Endothelial cell of umbilical vein (primary cell): Measurements from ENCODE around the gene DVL3. TPM values are rescaled to one million over a fixed set of nuclear protein-coding genes. Genes with fewer than 3 reads are reported as not detected.

Experiments
- BruUV-seq: library from RNA; stranded (reverse); fragments of 400-500 nt; replicated peaks from 2 replicates; lab custom pipeline; 2021; lab: Mats Ljungman, UMichigan
- CTCF ChIA-PET: fragments of 300-600, 350-600 bp; sonication (Branson Sonifier 250); formaldehyde crosslinking; loops from one replicate; lab custom pipeline; 2021; ENCODE audit warnings: antibody characterized with exemption, inconsistent platforms; lab: Charles Lee
- POLR2A ChIA-PET: fragments of 300-600, 350-600 bp; sonication (Branson Sonifier 250); formaldehyde crosslinking; loops from one replicate; lab custom pipeline; 2021; ENCODE audit warnings: antibody characterized with exemption, inconsistent platforms; lab: Charles Lee
- DNase-seq: peaks from one replicate; pipeline ENCODE4 v3.0.0-alpha.2; 2011; ENCODE audit warnings: low read depth, low spot score
- FAIRE-seq: peaks from 2 replicates; lab custom pipeline; 2011; peaks lifted over from hg19 to GRCh38; lab: Jason Lieb, UNC
- H2AFZ ChIP-seq: 2 replicates; pipeline ENCODE4 v1.6.0; 2012; ENCODE audit warnings: low read depth, low read length, control low read depth, inconsistent platforms
- H3K27ac ChIP-seq: 2 replicates; pipeline ENCODE4 v1.5.1; 2011; ENCODE audit warnings: low read depth, mild to moderate bottlenecking, control low read depth, low read length, moderate library complexity; ENCODE audit not compliant: insufficient read depth
- H3K27me3 ChIP-seq, 2 experiments: 2 replicates each; pipeline versions ENCODE4 v1.6.0 to v1.6.1; 2011; ENCODE audit warnings: low read length in 2 of 2, mixed read lengths in 1 of 2; ENCODE audit not compliant: control insufficient read depth in 2 of 2, insufficient read depth in 2 of 2
- H3K36me3 ChIP-seq, 2 experiments: 2 replicates in 1 of 2; 3 replicates in 1 of 2; pipeline ENCODE4 v1.5.1; 2011; ENCODE audit warnings: low read length in 2 of 2, mild to moderate bottlenecking in 1 of 2, moderate library complexity in 1 of 2; ENCODE audit not compliant: control insufficient read depth in 2 of 2, insufficient read depth in 2 of 2; ENCODE audit errors: extremely low read depth in 1 of 2
- H3K4me1 ChIP-seq: 3 replicates; pipeline ENCODE4 v1.5.1; 2011; ENCODE audit warnings: mild to moderate bottlenecking, low read length; ENCODE audit not compliant: control insufficient read depth, insufficient read depth; ENCODE audit errors: extremely low read depth
- H3K4me2 ChIP-seq: 2 replicates; pipeline ENCODE4 v1.6.1; 2011; ENCODE audit warnings: low read length, control low read depth, mixed read lengths; ENCODE audit not compliant: insufficient read depth
- H3K4me3 ChIP-seq, 3 experiments: fragments of 200-600 bp in 1 of 3; sonication (generic), shearing (Covaris generic) in 1 of 3; replicated peaks in 1 of 3; 2 replicates each; pipeline ENCODE4 v1.5.1; 2011 to 2016; ENCODE audit warnings: control low read depth in 3 of 3, low read length in 3 of 3, mild to moderate bottlenecking in 2 of 3, inconsistent platforms in 1 of 3, low read depth in 1 of 3, moderate library complexity in 1 of 3; ENCODE audit not compliant: insufficient read depth in 1 of 3
- H3K79me2 ChIP-seq: 2 replicates; pipeline ENCODE4 v1.6.0; 2012; ENCODE audit warnings: low read length, inconsistent platforms; ENCODE audit not compliant: control insufficient read depth, insufficient read depth
- H3K9ac ChIP-seq: replicated peaks from 2 replicates; pipeline ENCODE3; 2011; ENCODE audit warnings: low read length, control low read depth; ENCODE audit not compliant: insufficient read depth; ENCODE audit errors: extremely low read depth
- H3K9me1 ChIP-seq: replicated peaks from 3 replicates; pipeline ENCODE4 v1.6.0; 2011; ENCODE audit warnings: mild to moderate bottlenecking, low read length; ENCODE audit not compliant: control insufficient read depth, insufficient read depth; ENCODE audit errors: extremely low read depth
- H3K9me3 ChIP-seq: replicated peaks from 2 replicates; pipeline ENCODE4 v1.5.1; 2012; ENCODE audit warnings: low read length, inconsistent platforms; ENCODE audit not compliant: control insufficient read depth, insufficient read depth
- H4K20me1 ChIP-seq: replicated peaks from 2 replicates; pipeline ENCODE3; 2011; ENCODE audit warnings: mild to moderate bottlenecking, low read length; ENCODE audit not compliant: control insufficient read depth, insufficient read depth; ENCODE audit errors: extremely low read depth
- CTCF ChIP-seq, 2 donors: IDR thresholded peaks; 1 replicate in 1 of 2; 2 replicates in 1 of 2; pipeline ENCODE4 v1.5.1; 2011; ENCODE audit warnings: low read length in 2 of 2, mild to moderate bottlenecking in 2 of 2, moderate library complexity in 2 of 2, control low read depth in 1 of 2, inconsistent platforms in 1 of 2, low read depth in 1 of 2; ENCODE audit not compliant: insufficient read depth in 1 of 2; ENCODE audit errors: extremely low read depth in 1 of 2
- EZH2 ChIP-seq: IDR thresholded peaks from 2 replicates; pipeline ENCODE4 v1.6.1; 2012; ENCODE audit warnings: borderline replicate concordance, low read depth, mild to moderate bottlenecking, moderate library complexity, low read length, inconsistent platforms; ENCODE audit not compliant: severe bottlenecking
- FOS ChIP-seq: IDR thresholded peaks from 2 replicates; pipeline ENCODE4 v1.6.1; 2011; ENCODE audit warnings: mild to moderate bottlenecking, low read length, moderate library complexity, borderline replicate concordance; ENCODE audit not compliant: insufficient read depth
- GATA2 ChIP-seq: IDR thresholded peaks from 2 replicates; pipeline ENCODE4 v1.7.0; 2011; ENCODE audit warnings: low read depth, mild to moderate bottlenecking, moderate library complexity, mixed read lengths, low read length; ENCODE audit not compliant: insufficient read length, insufficient read depth
- JUN ChIP-seq: IDR thresholded peaks from 2 replicates; pipeline ENCODE4 v1.6.1; 2011; ENCODE audit warnings: borderline replicate concordance, low read depth; ENCODE audit not compliant: insufficient read length, insufficient read depth
- MAX ChIP-seq: IDR thresholded peaks from 2 replicates; pipeline ENCODE4 v1.6.1; 2011; ENCODE audit not compliant: insufficient read depth, insufficient read length
- MYC ChIP-seq: IDR thresholded peaks from one replicate; pipeline ENCODE4 v1.6.1; 2011; ENCODE audit warnings: mild to moderate bottlenecking, low read depth, low read length
- POLR2A ChIP-seq: IDR thresholded peaks from 2 replicates; pipeline ENCODE4 v1.6.1; 2012; ENCODE audit warnings: low read depth, mild to moderate bottlenecking, control low read depth, low read length
- POLR2AphosphoS5 ChIP-seq: IDR thresholded peaks from 2 replicates; pipeline ENCODE4 v1.6.1; 2012; ENCODE audit warnings: low read depth, mild to moderate bottlenecking, control low read depth, low read length, moderate library complexity; ENCODE audit not compliant: insufficient read depth
- dilution Hi-C: fragments of 300-500 bp; cut with MboI; formaldehyde crosslinking; loops from one replicate; pipeline ENCODE4 v1.15.0; 2019; ENCODE audit warnings: low sequenced_read_pairs; ENCODE audit not compliant: extremely low pct_ligation_motif_present
- intact Hi-C: fragments of 100-400 bp; cut with micrococcal nuclease; formaldehyde crosslinking; loops from one replicate; pipeline ENCODE4 v1.10.0; 2022
- polyA plus RNA-seq, 4 experiments: library from polyadenylated mRNA; depleted of rRNA in 3 of 4; stranded (reverse) in 3 of 4; unstranded in 1 of 4; fragments of >200 nt; gene quantifications; 2 replicates each; pipeline versions ENCODE4 v1.2.1 to v1.2.3, GENCODE V29; 2011 to 2012; ENCODE audit warnings: missing spikeins in 1 of 4
- total RNA-seq: library from RNA; stranded (reverse); gene quantifications from 2 replicates; pipeline ENCODE4 v1.2.3, GENCODE V29; 2021

DVL3 gene
- total and polyA plus RNA-seq, 2 donors (not counting 3 experiments of a cell fraction or from before 2014, with no cell fraction given), result 43.8 to 59.0 TPM

- FAIRE-seq, result no peak
- H3K27ac ChIP-seq, result no peak overlapping the region
- no peaks in the 10 kb centered on the region for H3K27me3 ChIP-seq
These were observed 19.1 kb downstream of the DVL3 start for GRCh38 chr3:184174284-184174645.

GRCh38 chr3:184174646-184175492 lies 19.7 kb downstream of the DVL3 start, which contains the start of gene AP2M1:
Gene AP2M1 (plus strand): TSS chr3:184174855. CDS start chr3:184176994, 2,139 bp downstream.
- intact Hi-C loops, result loop anchor here (1.0 to 5.0 kb wide), 5 partner anchors 18 to 158 kb away; partner anchors contain the start of genes ABCC5, EIF4G1 and PSMD2
- H3K27ac ChIP-seq, result peak within 1 kb of the TSS; percentile 73
- H3K4me2 ChIP-seq, result peak within 1 kb of the TSS; percentile 81
- no peaks in the 10 kb centered on the region for H3K9me1 ChIP-seq
- H3K9me3 ChIP-seq, result no peaks in the 10 kb centered on the region
- peak within 1 kb of the TSS; percentile 83 for H2AFZ ChIP-seq
- FAIRE-seq, result peak; percentile 98
- peak within 1 kb of the TSS; percentile 86 for H3K9ac ChIP-seq
- peaks cover 14 to 37% of the 10 kb centered on the region in 2 experiments for H3K36me3 ChIP-seq
- ChIA-PET CTCF (interaction anchor here (0.6 to 2.1 kb wide), 7 partner anchors 9 to 75 kb away, joined by 3 to 11 read pairs (median 4); partner anchors contain the start of genes DVL3 and EEF1AKMT4), POLR2A (interaction anchor here (0.5 to 1.7 kb wide), 4 partner anchors 11 to 160 kb away, joined by 5 to 6 read pairs (median 5); partner anchors contain the start of gene ABCF3)
- dilution Hi-C loops, result no loop called here
- H3K27me3 ChIP-seq, result no peaks in the 10 kb centered on the region
- peaks cover 22% of the 10 kb centered on the region for H3K4me1 ChIP-seq
- H3K79me2 ChIP-seq, result peaks cover 41% of the 10 kb centered on the region
- peak in 1 of 2 donors; percentile 12 for TF ChIP-seq CTCF (IDR thresholded peaks at IDR 0.05; ENCODE audit: extremely low read depth in 1 of 2, insufficient read depth in 1 of 2, low read depth in 1 of 2, low read length in 2 of 2)
- peak; percentile 91 for TF ChIP-seq POLR2A
- no peak for TF ChIP-seq FOS
- TF ChIP-seq MAX, result no peak
- TF ChIP-seq POLR2AphosphoS5, result peak; percentile 85
- TF ChIP-seq MYC, result no peak
- no peak for TF ChIP-seq EZH2
- no peaks in the 10 kb centered on the region for H4K20me1 ChIP-seq
- H3K4me3 ChIP-seq, result peak within 1 kb of the TSS; percentile 84 to 97 (median 87)
- DNase-seq, result peak; percentile 100
- BruUV-seq, result no TSS peak

More at GRCh38 chr3:184174284-184174645, 19.1 kb downstream of the DVL3 start:
- Histone ChIP-seq H3K9ac (no peak overlapping the region), H3K9me1 (no peaks in the 10 kb centered on the region), H3K79me2 (peaks cover 40% of the 10 kb centered on the region), H3K36me3 (peaks cover 13 to 39% of the 10 kb centered on the region in 2 experiments), H3K4me3 (no peak overlapping the region), H3K4me2 (no peak overlapping the region), H4K20me1 (no peaks in the 10 kb centered on the region), H3K4me1 (peaks cover 19% of the 10 kb centered on the region), H3K9me3 (no peaks in the 10 kb centered on the region), H2AFZ (no peak overlapping the region)
- no peak for DNase-seq
- ChIA-PET POLR2A (interaction anchor here (0.7 to 1.7 kb wide), 4 partner anchors 11 to 160 kb away, joined by 3 to 5 read pairs (median 5); partner anchors contain the start of gene ABCF3), CTCF (interaction anchor here (0.6 to 2.1 kb wide), 8 partner anchors 9 to 76 kb away, joined by 3 to 11 read pairs (median 4); partner anchors contain the start of genes DVL3 and EEF1AKMT4)
- BruUV-seq, result no TSS peak
- TF ChIP-seq GATA2, result no peak
- TF ChIP-seq JUN, result no peak
- TF ChIP-seq FOS, result no peak
- intact Hi-C loops (loop anchor here (1.0 to 2.0 kb wide), 4 partner anchors 17 to 157 kb away; partner anchors contain the start of genes ABCC5 and PSMD2), dilution Hi-C loops (no loop called here)
